Measurements from ENCODE around the gene PRKAG3.

Gene PRKAG3

GRCh38 chr2:218792433-218792832 is 39.2 kb downstream of the PRKAG3 start:
- FAIRE-seq = no peak
- no peak for DNase-seq (ENCODE audit: insufficient read length, low spot score)
- TF ChIP-seq, protein P1, sequence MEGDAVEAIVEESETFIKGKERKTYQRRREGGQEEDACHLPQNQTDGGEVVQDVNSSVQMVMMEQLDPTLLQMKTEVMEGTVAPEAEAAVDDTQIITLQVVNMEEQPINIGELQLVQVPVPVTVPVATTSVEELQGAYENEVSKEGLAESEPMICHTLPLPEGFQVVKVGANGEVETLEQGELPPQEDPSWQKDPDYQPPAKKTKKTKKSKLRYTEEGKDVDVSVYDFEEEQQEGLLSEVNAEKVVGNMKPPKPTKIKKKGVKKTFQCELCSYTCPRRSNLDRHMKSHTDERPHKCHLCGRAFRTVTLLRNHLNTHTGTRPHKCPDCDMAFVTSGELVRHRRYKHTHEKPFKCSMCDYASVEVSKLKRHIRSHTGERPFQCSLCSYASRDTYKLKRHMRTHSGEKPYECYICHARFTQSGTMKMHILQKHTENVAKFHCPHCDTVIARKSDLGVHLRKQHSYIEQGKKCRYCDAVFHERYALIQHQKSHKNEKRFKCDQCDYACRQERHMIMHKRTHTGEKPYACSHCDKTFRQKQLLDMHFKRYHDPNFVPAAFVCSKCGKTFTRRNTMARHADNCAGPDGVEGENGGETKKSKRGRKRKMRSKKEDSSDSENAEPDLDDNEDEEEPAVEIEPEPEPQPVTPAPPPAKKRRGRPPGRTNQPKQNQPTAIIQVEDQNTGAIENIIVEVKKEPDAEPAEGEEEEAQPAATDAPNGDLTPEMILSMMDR (IDR thresholded peaks at IDR 0.05; ENCODE audit: insufficient read depth, missing control alignments) = no peak

DNA sequence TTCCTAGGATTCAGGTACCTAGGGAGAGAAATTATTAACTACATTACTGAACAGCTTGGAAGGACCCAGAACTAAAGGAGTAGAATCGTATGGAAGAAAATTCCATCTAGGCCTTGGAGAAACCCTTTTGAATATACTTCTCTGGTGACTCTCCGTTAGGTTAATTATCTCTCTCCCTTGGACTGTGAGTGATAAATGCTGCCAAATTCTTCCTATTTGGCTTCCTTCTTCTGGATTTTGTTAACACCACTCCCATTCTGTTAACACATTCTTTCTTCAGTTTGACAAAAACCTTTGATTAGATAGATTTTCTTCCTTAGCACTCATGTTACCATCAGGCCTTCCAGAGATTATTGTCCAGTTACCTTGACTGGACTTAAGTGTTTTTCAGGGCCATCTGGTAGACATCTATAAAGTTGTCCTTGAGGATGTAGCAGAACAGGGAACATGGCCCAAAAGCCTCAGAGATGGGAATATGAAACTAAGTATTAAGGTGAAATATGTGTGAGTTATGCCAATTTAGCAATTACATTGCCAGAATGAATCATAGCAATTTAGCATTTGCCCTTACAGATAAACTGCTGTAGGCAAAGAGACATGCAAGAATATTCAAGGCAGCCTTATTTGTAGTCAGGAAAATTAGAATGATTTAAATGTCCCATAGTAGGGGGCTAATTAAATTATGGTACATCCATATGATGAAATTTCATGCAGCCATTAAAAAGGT is 42.9 kb downstream of the PRKAG3 start:
- no peak for DNase-seq (ENCODE audit: insufficient read length, low spot score)
- FAIRE-seq = no peak
- TF ChIP-seq, protein P1 (IDR thresholded peaks at IDR 0.05; ENCODE audit: insufficient read depth, missing control alignments) = no peak

GRCh38 chr2:218786133-218786532 is 45.5 kb downstream of the PRKAG3 start:
- TF ChIP-seq, protein P1 (IDR thresholded peaks at IDR 0.05; ENCODE audit: insufficient read depth, missing control alignments) = no peak
- DNase-seq (ENCODE audit: insufficient read length, low spot score) (no peak), FAIRE-seq (no peak)

GRCh38 chr2:218785103-218785502 is 46.5 kb downstream of the PRKAG3 start:
- FAIRE-seq = no peak
- DNase-seq (ENCODE audit: insufficient read length, low spot score) = no peak
- TF ChIP-seq, protein P1 (IDR thresholded peaks at IDR 0.05; ENCODE audit: insufficient read depth, missing control alignments) = no peak

- no peak for FAIRE-seq
- TF ChIP-seq, protein P1 (IDR thresholded peaks at IDR 0.05; ENCODE audit: insufficient read depth, missing control alignments) = no peak
- no peak for DNase-seq (ENCODE audit: insufficient read length, low spot score)
These were observed 47.9 kb downstream of the PRKAG3 start for GRCh38 chr2:218783688-218784087.

- no peak for FAIRE-seq
- DNase-seq (ENCODE audit: insufficient read length, low spot score) = no peak
- TF ChIP-seq, protein P1 (IDR thresholded peaks at IDR 0.05; ENCODE audit: insufficient read depth, missing control alignments) = no peak
These were observed 49.1 kb downstream of the PRKAG3 start for GRCh38 chr2:218782528-218782844.

DNA sequence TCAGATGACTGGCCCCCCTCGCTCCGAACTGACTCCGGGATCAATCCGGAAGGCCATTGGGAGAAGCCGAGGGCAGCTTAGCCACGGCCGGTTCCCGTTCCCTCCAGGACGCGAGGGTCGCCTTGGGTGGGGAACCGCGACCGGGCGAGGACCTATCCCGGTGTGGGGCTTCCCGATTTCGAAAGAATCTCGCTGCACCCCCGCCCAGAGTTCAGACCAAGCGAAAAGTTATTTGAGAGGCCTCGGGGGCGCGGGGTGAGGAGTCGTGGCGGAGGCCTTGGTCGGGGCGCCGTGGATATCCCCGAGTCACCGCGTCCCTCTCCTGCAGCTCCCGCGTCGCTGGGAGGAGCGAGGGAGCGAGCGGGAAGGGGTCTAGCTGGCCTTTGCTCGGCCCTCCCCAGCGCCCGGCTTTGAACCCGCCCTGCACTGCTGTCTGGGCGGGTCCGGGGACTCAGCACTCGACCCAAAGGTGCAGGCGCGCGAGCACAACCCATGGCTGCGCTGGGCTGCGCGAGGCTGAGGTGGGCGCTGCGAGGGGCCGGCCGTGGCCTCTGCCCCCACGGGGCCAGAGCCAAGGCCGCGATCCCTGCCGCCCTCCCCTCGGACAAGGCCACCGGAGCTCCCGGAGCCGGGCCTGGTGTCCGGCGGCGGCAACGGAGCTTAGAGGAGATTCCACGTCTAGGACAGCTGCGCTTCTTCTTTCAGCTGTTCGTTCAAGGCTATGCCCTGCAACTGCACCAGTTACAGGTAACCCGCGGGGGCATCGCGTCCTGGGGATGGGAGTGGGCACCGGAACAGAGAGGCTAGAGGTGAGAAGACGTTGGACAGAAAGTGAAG is 49.7 kb downstream of the PRKAG3 start, which contains the start of gene CYP27A1:
CYP27A1 (plus strand) TSS at position 457 of the 837 bp plus-strand sequence; CDS start at position 493, 36 bp downstream.
- no peak for FAIRE-seq
- TF ChIP-seq, protein P1 (IDR thresholded peaks at IDR 0.05; ENCODE audit: insufficient read depth, missing control alignments) = no peak
- no peak for DNase-seq (ENCODE audit: insufficient read length, low spot score)

All from D721Med (cell line).